ENCODE results near the gene SSC5D.

DNA sequence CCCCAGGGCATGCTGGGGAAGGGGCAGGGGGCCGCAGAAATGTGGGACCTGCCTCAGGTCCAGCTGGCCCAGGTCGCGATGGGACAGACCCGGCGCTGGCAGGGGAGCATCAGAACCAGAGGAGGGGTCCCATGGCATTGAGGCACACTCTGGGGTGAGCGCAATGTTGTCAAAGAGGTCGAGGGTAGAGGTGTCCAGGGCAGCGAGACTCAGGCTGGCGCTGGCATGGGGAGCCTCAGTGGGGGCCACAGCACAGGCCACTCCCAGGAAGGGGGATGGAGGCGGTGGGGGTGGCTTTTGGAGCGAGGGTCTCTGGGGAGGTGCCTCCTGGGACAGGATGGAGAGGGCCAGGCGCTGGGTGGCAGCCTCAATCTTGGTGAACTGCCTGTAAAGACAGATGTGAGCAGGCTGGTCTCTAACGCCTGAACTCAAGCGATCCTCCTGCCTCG, 24.6 kb upstream of the SSC5D start:
- no peak for TF ChIP-seq EZH2 (IDR thresholded peaks at IDR 0.05; ENCODE audit: borderline replicate concordance, low read depth, low read length, severe bottlenecking)
- no peak for TF ChIP-seq CTCF (IDR thresholded peaks at IDR 0.05; ENCODE audit: borderline replicate concordance, extremely low read depth, low read length, poor library complexity, severe bottlenecking)

All from DND-41 (cell line).